IPS-18c (cell line): Measurements from ENCODE around the gene DENND4A.

Experiments
- H3K4me3 ChIP-seq: 2 replicates; pipeline ENCODE4 v1.7.0; 2013; ENCODE audit warnings: low read depth, mild to moderate bottlenecking, low read length, moderate library complexity; ENCODE audit not compliant: insufficient read depth
- H3K9me3 ChIP-seq: one replicate; pipeline ENCODE4 v1.6.1; 2013; ENCODE audit warnings: mild to moderate bottlenecking, low read length, moderate library complexity; ENCODE audit not compliant: control insufficient read depth, insufficient read depth

DENND4A gene

GRCh38 chr15:65792138-65792987 is at the start of gene DENND4A:
Gene DENND4A, minus strand, starts transcription at chr15:65792293. Its CDS starts 35,843 bp downstream, at chr15:65756450.
- Histone ChIP-seq H3K4me3 (peak within 1 kb of the TSS; percentile 83), H3K9me3 (no peaks in the 10 kb centered on the region)

GRCh38 chr15:65841121-65841930 is 49.2 kb upstream of the DENND4A start:
- Histone ChIP-seq H3K4me3 (no peak overlapping the region), H3K9me3 (peaks cover 2% of the 10 kb centered on the region)

DNA sequence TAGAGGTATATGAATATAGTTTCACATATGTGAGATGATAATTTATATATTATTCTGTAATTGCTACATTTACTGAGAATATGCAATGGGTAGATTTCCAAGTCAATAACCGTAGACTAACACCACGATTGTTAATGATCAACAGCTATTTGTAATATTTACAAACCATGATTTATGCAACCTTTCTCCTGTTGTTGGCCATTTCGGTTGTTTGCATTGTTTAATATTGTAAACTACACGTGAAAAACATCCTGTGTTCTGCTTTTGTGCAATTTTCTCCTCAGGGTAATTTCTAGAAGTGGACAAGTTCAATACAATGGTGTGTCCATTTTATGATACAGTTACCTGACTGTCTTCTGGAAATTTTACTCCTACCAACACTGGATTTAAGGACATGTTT is 47.9 kb upstream of the DENND4A start:
- Histone ChIP-seq H3K4me3 (no peak overlapping the region), H3K9me3 (peaks cover 2% of the 10 kb centered on the region)

DNA sequence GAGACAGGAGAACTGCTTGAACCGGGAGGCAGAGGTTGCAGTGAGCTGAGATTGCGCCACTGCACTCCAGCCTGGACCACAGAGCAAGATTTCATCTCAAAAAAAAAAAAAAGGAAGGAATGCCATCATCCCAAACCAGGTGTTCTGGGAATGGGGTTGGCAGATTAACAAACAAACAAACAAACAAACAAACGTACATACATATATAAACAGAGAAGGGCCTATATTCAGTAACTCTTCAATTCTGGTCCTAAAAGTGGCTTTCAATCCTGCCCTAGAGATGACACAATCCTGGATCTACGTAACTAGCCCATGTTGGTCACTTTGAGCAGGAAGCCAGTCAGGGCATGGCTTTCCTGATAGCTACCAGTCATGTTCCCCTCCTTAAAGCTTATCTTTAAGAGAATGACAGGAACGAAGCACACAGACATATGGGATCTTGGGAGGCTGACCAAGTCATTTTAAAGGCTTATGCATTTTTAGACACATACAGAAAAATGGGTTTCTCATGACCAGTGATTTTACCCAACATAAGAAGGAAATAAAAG is 47.3 kb upstream of the DENND4A start:
- no peak overlapping the region for H3K4me3 ChIP-seq
- peaks cover 2% of the 10 kb centered on the region for H3K9me3 ChIP-seq

DNA sequence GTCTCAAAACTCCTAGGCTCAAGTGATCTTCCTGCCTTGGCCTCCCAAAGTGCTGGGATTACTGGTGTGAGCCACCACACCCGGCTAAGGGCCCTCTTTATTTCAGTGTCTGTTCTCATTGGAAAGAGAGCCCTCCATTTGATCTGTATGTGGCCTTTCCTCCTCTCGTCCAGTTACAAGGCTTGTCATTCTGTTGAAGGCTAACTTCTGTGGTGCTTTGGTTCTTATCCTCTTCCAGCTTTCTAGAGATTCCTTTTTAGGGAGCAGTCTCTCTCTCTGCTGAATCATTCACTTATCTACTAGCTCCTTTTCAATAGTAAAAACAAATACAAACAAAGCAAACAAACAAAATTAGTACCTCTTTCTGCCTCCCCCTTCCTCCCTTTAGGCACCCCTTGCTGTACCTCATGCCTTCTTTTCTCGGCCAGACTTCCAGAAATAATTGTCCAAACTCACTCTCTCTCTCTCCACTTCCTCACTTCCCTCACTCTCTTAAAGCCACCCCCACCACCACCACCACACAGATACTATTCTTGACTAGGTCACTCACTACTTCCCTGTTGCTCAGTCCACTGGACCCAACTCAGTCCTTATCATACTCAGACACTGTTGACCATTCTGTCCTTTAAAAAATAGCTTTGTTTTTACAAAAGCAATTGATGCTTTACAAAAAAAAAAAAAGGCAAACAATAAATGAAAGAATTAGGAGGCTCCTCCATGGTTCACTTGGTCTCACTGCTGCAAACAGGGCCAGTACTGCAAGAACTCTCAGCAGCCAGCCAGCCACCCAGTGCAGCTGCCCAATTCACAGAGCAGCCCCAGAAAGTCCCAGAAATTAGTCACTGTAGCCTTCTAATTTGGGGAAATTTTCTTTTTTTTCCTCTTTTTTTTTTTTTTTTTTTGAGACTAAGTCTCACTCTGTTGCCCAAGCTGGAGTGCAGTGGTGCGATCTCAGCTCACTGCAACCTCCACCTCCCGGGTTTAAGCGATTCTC is 45.5 kb upstream of the DENND4A start:
- H3K9me3 ChIP-seq = no peaks in the 10 kb centered on the region
- no peak overlapping the region for H3K4me3 ChIP-seq

- no peaks in the 10 kb centered on the region for H3K9me3 ChIP-seq
These were observed 44.6 kb upstream of the DENND4A start for GRCh38 chr15:65836665-65837064.

GRCh38 chr15:65835447-65835846 is 43.4 kb upstream of the DENND4A start:
- Histone ChIP-seq H3K9me3 (no peaks in the 10 kb centered on the region), H3K4me3 (no peak overlapping the region)

More at GRCh38 chr15:65836665-65837064, 44.6 kb upstream of the DENND4A start:
- no peak overlapping the region for H3K4me3 ChIP-seq

DNA sequence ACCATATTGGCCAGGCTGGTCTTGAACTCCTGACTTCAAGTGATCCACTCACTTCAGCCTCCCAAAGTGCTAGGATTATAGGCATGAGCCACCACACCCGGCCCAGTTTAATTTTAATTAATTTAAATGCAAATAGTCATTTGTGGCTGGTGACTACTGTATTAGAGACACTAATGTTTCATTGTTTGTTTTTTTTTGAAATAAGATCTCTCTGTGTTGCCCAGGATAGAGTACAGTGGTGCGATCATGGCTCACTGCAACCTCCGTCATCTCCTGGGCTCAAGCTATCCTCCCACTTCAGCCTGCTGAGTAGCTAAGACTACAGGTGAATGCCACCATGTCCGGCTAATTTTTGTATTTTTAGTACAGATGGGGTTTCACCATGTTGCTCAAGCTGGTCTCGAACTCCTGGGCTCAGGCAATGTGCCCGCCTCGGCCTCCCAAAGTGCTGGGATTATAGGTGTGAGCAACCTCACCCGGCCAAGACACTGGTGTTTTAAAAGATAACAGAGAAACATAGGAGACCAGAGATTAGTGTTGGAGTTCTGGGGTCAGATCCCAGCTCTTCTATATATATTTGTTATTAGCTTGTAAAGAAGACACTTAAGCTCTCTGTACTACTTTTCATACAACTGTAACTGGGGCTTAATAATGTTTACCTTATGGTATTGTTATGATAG is 42.6 kb upstream of the DENND4A start:
- Histone ChIP-seq H3K4me3 (no peak overlapping the region), H3K9me3 (no peaks in the 10 kb centered on the region)

- Histone ChIP-seq H3K9me3 (no peaks in the 10 kb centered on the region), H3K4me3 (no peak overlapping the region)
These were observed 41.6 kb upstream of the DENND4A start for GRCh38 chr15:65833501-65834205.

- Histone ChIP-seq H3K9me3 (no peaks in the 10 kb centered on the region), H3K4me3 (no peak overlapping the region)
These were observed 40.7 kb upstream of the DENND4A start for GRCh38 chr15:65832549-65833364.

GRCh38 chr15:65829130-65829764 is 37.2 kb upstream of the DENND4A start:
- no peak overlapping the region for H3K4me3 ChIP-seq
- H3K9me3 ChIP-seq = no peaks in the 10 kb centered on the region

- Histone ChIP-seq H3K9me3 (no peaks in the 10 kb centered on the region), H3K4me3 (no peak overlapping the region)
These were observed 36.5 kb upstream of the DENND4A start for GRCh38 chr15:65828585-65828984.

- no peaks in the 10 kb centered on the region for H3K9me3 ChIP-seq
- no peak overlapping the region for H3K4me3 ChIP-seq
These were observed 35.0 kb upstream of the DENND4A start for GRCh38 chr15:65827065-65827464.

DNA sequence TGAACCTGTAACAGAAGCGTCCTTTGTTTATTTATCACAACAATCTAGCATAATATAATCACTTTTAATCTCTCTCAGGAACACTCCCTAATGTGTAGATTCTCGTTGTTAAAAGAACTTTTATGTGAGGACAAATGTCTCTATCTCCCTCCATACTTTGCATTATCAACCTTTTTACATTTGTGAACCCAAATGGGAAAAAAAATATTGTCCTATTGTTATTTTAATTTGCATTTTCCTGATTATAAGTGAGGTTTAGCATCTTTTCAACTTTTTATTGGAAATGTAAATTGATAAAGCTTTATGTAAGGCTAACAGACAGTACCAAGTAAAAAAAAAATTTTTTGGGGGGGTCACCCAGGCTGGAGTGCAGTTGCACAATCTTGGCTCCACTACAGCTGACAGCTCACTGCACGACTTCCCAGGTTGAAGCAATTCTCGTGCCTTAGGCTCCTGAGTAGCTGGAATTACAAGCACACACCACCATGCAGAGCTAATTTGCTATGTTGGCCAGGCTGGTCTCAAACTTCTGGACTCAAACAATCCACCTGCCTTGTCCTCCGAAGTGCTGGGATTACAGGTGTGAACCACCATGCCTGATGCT is 33.0 kb upstream of the DENND4A start:
- no peak overlapping the region for H3K4me3 ChIP-seq
- no peaks in the 10 kb centered on the region for H3K9me3 ChIP-seq
